ENCODE measurements around the gene TPM1. TPM values are rescaled to one million over a fixed set of nuclear protein-coding genes. Genes with fewer than 3 reads are reported as not detected.

TPM1 gene
- total RNA-seq, 1 donor from 2014 or later, result 229 TPM

GRCh38 chr15:63089260-63090043, 46.9 kb downstream of the TPM1 start:
- no peaks in the 10 kb centered on the region for H3K36me3 ChIP-seq
- no peak for TF ChIP-seq CTCF (IDR thresholded peaks at IDR 0.05)
- ATAC-seq, result peak; percentile 22
- H3K4me1 ChIP-seq, result peaks cover 14% of the 10 kb centered on the region
- H3K9me3 ChIP-seq, result no peaks in the 10 kb centered on the region
- no peak for DNase-seq
- no peaks in the 10 kb centered on the region for H3K27me3 ChIP-seq
- H3K27ac ChIP-seq, result no peak overlapping the region
- intact Hi-C loops (cut with DNase I), result loop anchor here (5.0 kb wide), 1 partner anchor 42 kb away; no protein-coding TSS in a partner anchor
- no peak overlapping the region for H3K4me3 ChIP-seq

DNA sequence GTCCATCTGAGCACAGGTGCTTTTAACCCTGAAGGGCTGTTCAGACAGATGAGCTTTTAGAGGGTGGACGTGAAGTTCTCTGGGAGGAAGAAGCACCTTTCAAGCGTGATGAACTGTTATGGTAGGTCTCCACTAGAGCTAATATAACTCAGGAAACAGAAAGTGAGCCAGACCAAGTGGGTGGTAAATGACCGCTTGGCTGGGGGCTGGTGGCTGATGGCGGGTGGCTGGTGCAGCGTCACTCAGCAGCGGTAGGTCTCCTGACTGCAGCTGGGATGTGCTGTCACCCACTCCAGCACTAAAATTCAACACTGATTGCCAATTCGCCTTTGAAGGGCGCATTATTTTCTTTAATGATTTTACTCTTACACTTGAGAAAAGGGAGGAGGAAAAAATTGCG, 47.9 kb downstream of the TPM1 start:
- ATAC-seq (no peak), DNase-seq (no peak)
- Histone ChIP-seq H3K27ac (no peak overlapping the region), H3K4me1 (peaks cover 14% of the 10 kb centered on the region), H3K9me3 (no peaks in the 10 kb centered on the region), H3K4me3 (no peak overlapping the region), H3K27me3 (no peaks in the 10 kb centered on the region), H3K36me3 (no peaks in the 10 kb centered on the region)
- no peak for TF ChIP-seq CTCF (IDR thresholded peaks at IDR 0.05)
- intact Hi-C loops (cut with DNase I), result loop anchor here (5.0 kb wide), 1 partner anchor 43 kb away; no protein-coding TSS in a partner anchor

- intact Hi-C loops (cut with DNase I), result loop anchor here (5.0 kb wide), 1 partner anchor 44 kb away; no protein-coding TSS in a partner anchor
- H3K4me1 ChIP-seq, result peaks cover 14% of the 10 kb centered on the region
- DNase-seq (no peak), ATAC-seq (no peak)
- no peak overlapping the region for H3K27ac ChIP-seq
- H3K9me3 ChIP-seq, result no peaks in the 10 kb centered on the region
- no peaks in the 10 kb centered on the region for H3K27me3 ChIP-seq
- no peak overlapping the region for H3K4me3 ChIP-seq
- H3K36me3 ChIP-seq, result no peaks in the 10 kb centered on the region
- TF ChIP-seq CTCF (IDR thresholded peaks at IDR 0.05), result no peak
Measured at GRCh38 chr15:63090887-63091286, 48.3 kb downstream of the TPM1 start.

GRCh38 chr15:63091679-63092446, 49.3 kb downstream of the TPM1 start:
- Histone ChIP-seq H3K4me1 (peaks cover 14% of the 10 kb centered on the region), H3K36me3 (no peaks in the 10 kb centered on the region), H3K4me3 (no peak overlapping the region), H3K9me3 (no peaks in the 10 kb centered on the region), H3K27me3 (no peaks in the 10 kb centered on the region), H3K27ac (no peak overlapping the region)
- no peak for TF ChIP-seq CTCF (IDR thresholded peaks at IDR 0.05)
- intact Hi-C loops (cut with DNase I), result loop anchor here (5.0 kb wide), 1 partner anchor 45 kb away; no protein-coding TSS in a partner anchor
- DNase-seq (no peak), ATAC-seq (no peak)

DNA sequence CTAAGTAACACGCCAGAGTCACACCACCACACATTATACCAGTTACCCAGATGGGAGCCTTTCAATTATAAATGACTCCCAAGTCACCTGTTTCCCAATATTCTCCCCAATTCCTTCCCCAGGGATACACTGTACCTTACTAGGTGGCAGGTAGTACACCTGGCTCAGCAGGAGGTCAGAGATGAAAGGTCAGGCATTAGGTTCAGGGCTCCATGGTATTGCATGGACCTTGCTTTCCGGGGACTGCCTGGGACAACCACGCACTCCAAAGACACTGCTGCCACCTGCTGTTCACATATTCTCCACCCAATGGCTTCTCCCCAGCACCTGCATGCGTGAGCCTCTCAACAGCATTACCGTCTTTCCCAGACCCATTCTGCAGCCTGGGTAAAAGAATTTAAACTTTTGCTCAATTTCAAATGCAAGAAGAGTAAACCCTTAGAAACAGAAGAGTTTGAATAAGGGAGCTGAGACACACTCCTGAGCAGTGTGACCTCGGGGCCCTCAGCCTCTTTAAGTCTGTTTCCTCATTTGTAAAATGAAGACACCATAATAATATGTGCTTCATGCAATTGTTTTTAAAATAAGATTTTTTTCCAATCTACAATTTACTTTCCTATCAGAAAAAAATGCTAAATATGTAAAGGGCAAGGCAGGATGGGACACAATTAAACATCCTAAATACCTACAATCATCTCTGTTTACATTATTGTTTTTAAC, 51.1 kb downstream of the TPM1 start:
- Histone ChIP-seq H3K27ac (no peak overlapping the region), H3K4me3 (no peak overlapping the region), H3K36me3 (no peaks in the 10 kb centered on the region), H3K27me3 (no peaks in the 10 kb centered on the region), H3K9me3 (no peaks in the 10 kb centered on the region), H3K4me1 (peaks cover 11% of the 10 kb centered on the region)
- TF ChIP-seq CTCF (IDR thresholded peaks at IDR 0.05), result peak; percentile 91
- peak; percentile 98 for ATAC-seq
- DNase-seq, result peak; percentile 81
- intact Hi-C loops (cut with DNase I), result loop anchor here (5.0 kb wide), 1 partner anchor 46 kb away; no protein-coding TSS in a partner anchor

Data from upper lobe of right lung (tissue), 1 donor.